ENCODE data around the gene RNF222. TPM values are rescaled to one million over a fixed set of nuclear protein-coding genes. Genes with fewer than 3 reads are reported as not detected.

The RNF222 gene
- total RNA-seq, 1 experiment from 2014 or later, result 0.09 TPM

- H3K9me3 Mint-ChIP-seq, result peaks cover 0 to 1% of the 10 kb centered on the region in 2 experiments; a peak in 1 of 5 replicates
- DNase-seq, result no peak
- no peak overlapping the region for H3K9ac ChIP-seq (ENCODE audit: extremely low read depth, insufficient read length, low read length)
Measured at GRCh38 chr17:8377422-8377821, 20.2 kb downstream of the RNF222 start.

More at GRCh38 chr17:8377422-8377821, 20.2 kb downstream of the RNF222 start:
- Histone ChIP-seq H3K23ac (ENCODE audit: insufficient read length, low read depth, low read length) (no peak overlapping the region), H2BK15ac (ENCODE audit: low read depth, low read length) (no peak overlapping the region), H2AFZ (ENCODE audit: low read length) (no peak overlapping the region), H3K79me2 (ENCODE audit: insufficient read depth, low read length) (peaks cover 8% of the 10 kb centered on the region; the same call in 1 of the 2 replicates), H3K56ac (ENCODE audit: insufficient read length, low read depth, low read length) (no peak overlapping the region), H3K14ac (ENCODE audit: insufficient read depth, low read length) (no peak overlapping the region), H3T11ph (ENCODE audit: low read length) (no peak overlapping the region), H4K20me1 (ENCODE audit: control insufficient read depth, insufficient read depth, insufficient read length) (no peaks in the 10 kb centered on the region), H3K4me1 (ENCODE audit: insufficient read depth, low read length) (peaks cover 3% of the 10 kb centered on the region), H4K5ac (ENCODE audit: insufficient read length, low read depth, low read length) (no peak overlapping the region), H3K18ac (ENCODE audit: insufficient read length, low read depth, low read length) (no peak overlapping the region), H2BK20ac (ENCODE audit: low read depth, low read length, poor library complexity, severe bottlenecking) (no peak overlapping the region), H3K23me2 (ENCODE audit: insufficient read length, low read depth, low read length, poor library complexity, severe bottlenecking) (peaks cover 13% of the 10 kb centered on the region), H2BK5ac (ENCODE audit: insufficient read length, low read length) (no peak overlapping the region), H3K79me1 (ENCODE audit: insufficient read depth, low read depth, low read length, poor library complexity, severe bottlenecking) (no peaks in the 10 kb centered on the region), H3K9me3 (ENCODE audit: control insufficient read depth, low read depth, low read length) (no peaks in the 10 kb centered on the region), H2BK120ac (ENCODE audit: low read depth, low read length, poor library complexity, severe bottlenecking) (no peak overlapping the region), H3K27ac (ENCODE audit: insufficient read length, low read depth, low read length) (no peak overlapping the region), H4K8ac (replicated peaks; ENCODE audit: insufficient read length, low read depth, low read length) (no peak overlapping the region), H3K4ac (ENCODE audit: low read depth, low read length) (no peak overlapping the region), H3K4me2 (ENCODE audit: insufficient read depth, insufficient read length, low read length) (no peak overlapping the region), H3K27me3 (ENCODE audit: insufficient read depth, low read length) (no peaks in the 10 kb centered on the region), H2BK12ac (ENCODE audit: insufficient read length, low read depth, low read length) (no peak overlapping the region), H4K91ac (ENCODE audit: insufficient read length, low read depth, low read length) (no peak overlapping the region), H2AK5ac (ENCODE audit: insufficient read length, low read length) (no peak overlapping the region)
- Mint-ChIP-seq H3K27me3 (ENCODE audit: low read depth) (no peaks in the 10 kb centered on the region), H3K4me1 (peaks cover 44 to 48% of the 10 kb centered on the region in 2 experiments), H3K36me3 (ENCODE audit: insufficient read depth in 1 of 3, low read depth in 3 of 3) (peaks cover 46 to 77% (median 71%) of the 10 kb centered on the region in 3 experiments), H3K4me3 (peak overlapping the region; percentile 5 to 47; a peak in 1 of 5 replicates), H3K27ac (peak overlapping the region in 2 of 3 experiments; percentile 52 to 81; a peak in 3 of 7 replicates)
- TF ChIP-seq CTCF (conservative IDR thresholded peaks at IDR 0.05), result no peak
- WGBS (ENCODE audit: extremely low coverage, insufficient read length, low lambda C conversion rate), result no CpG with 5 or more reads among the region's 4 CpGs

Data from H9 (cell line).